Motor neuron (in vitro differentiated cells): ENCODE results near the gene TTYH2. TPM values are rescaled to one million over a fixed set of nuclear protein-coding genes. Genes with fewer than 3 reads are reported as not detected.
A peak's percentile ranks its signal among the peaks of the same experiment; 100 is the strongest.

ENCODE experiments used
- ATAC-seq, 8 experiments: fragments of 200-7000 bp; cut with Tn5 transposase; replicated peaks in 6 of 8; 2 replicates each; pipeline ENCODE4 v1.8.0; 2021; ENCODE audit warnings: mild to moderate bottlenecking in 8 of 8, moderate library complexity in 8 of 8
- H3K27ac ChIP-seq, 2 donors: fragments of 250-450 bp; sonication (Bioruptor Pico); 2 replicates each; pipeline ENCODE4 v1.9.0; 2021; ENCODE audit warnings: antibody characterized with exemption in 2 of 2, mild to moderate bottlenecking in 2 of 2, moderate library complexity in 1 of 2
- H3K4me1 ChIP-seq, 2 donors: fragments of 250-450 bp; sonication (Bioruptor Pico); replicated peaks in 1 of 2; 2 replicates each; pipeline ENCODE4 v1.6.1; 2021; ENCODE audit warnings: antibody characterized with exemption in 2 of 2, mild to moderate bottlenecking in 2 of 2, moderate library complexity in 1 of 2
- H3K4me3 ChIP-seq, 5 donors: fragments of 250-450 bp; sonication (Bioruptor Pico); 2 replicates each; pipeline ENCODE4 v1.9.0; 2021; ENCODE audit warnings: antibody characterized with exemption in 5 of 5, mild to moderate bottlenecking in 5 of 5, moderate library complexity in 4 of 5
- WGBS, 10 experiments: fragments of 450-650 bp; shearing (Covaris generic); methylation state at CpG; one replicate each; pipeline ENCODE4 v1.0.0; 2022; 5-methylcytosine and 5-hydroxymethylcytosine counted together
- in situ Hi-C, 9 experiments: fragments of 400-800 bp; cut with MboI; loops; one replicate each; pipeline ENCODE4 v1.15.0; 2021; ENCODE audit warnings: low sequenced_read_pairs in 9 of 9, low pct_unique_long_range_greater_than_20kb in 2 of 9; ENCODE audit not compliant: unreplicated experiment in 9 of 9
- total RNA-seq, 8 experiments: library from RNA; unstranded; fragments of 300-600 nt; gene quantifications; 2 replicates each; pipeline versions ENCODE4 v1.2.3 to v1.2.4, GENCODE V29; 2022

TTYH2 gene
- total RNA-seq, 8 experiments from 2014 or later: 6.0 to 20.6 (median 9.1) TPM

GRCh38 chr17:74197801-74198200, 15.6 kb upstream of the TTYH2 start:
- H3K27ac ChIP-seq: peak overlapping the region; percentile 10 to 12
- in situ Hi-C loops: loop anchor here in 6 of 9 experiments (25.0 kb wide), 3 partner anchors 536 to 760 kb away; no protein-coding TSS in a partner anchor
- 14 to 100% (median 90%) methylated on average over 1 to 2 of the region's 2 CpGs; no CpG with 5 or more reads in 5 of the 10 experiments for WGBS, 10 experiments
- no peak for ATAC-seq
- H3K4me1 ChIP-seq: peaks cover 46 to 53% of the 10 kb centered on the region in 2 donors
- H3K4me3 ChIP-seq: no peak overlapping the region

GRCh38 chr17:74198694-74199093, 14.7 kb upstream of the TTYH2 start:
- peaks cover 44 to 50% of the 10 kb centered on the region in 2 donors for H3K4me1 ChIP-seq
- 30 to 80% (median 60%) methylated on average over 1 to 6 of the region's 6 CpGs; no CpG with 5 or more reads in 3 of the 10 experiments for WGBS, 10 experiments
- in situ Hi-C loops: loop anchor here in 6 of 9 experiments (25.0 kb wide), 3 partner anchors 536 to 761 kb away; no protein-coding TSS in a partner anchor
- no peak overlapping the region for H3K27ac ChIP-seq
- no peak overlapping the region for H3K4me3 ChIP-seq
- no peak for ATAC-seq

GRCh38 chr17:74199306-74200092, 13.9 kb upstream of the TTYH2 start:
- no peak overlapping the region for H3K4me3 ChIP-seq
- in situ Hi-C loops: loop anchor here in 6 of 9 experiments (25.0 kb wide), 4 partner anchors 163 to 762 kb away; partner anchors contain the start of genes BTBD17 (in 2 of the 6) and GPR142 (in 2 of the 6)

GRCh38 chr17:74200112-74200511, 13.3 kb upstream of the TTYH2 start:
- in situ Hi-C loops: loop anchor here in 2 of 9 experiments (25.0 kb wide), 1 partner anchor 162 kb away; the partner anchor contains the start of genes BTBD17 (in 2 of the 2) and GPR142 (in 2 of the 2)
- no peak overlapping the region for H3K27ac ChIP-seq
- peaks cover 45 to 48% of the 10 kb centered on the region in 2 donors for H3K4me1 ChIP-seq
- no peak overlapping the region for H3K4me3 ChIP-seq
- no peak for ATAC-seq
- 20 to 93% (median 80%) methylated on average over 2 to 4 of the region's 10 CpGs; no CpG with 5 or more reads in 5 of the 10 experiments for WGBS, 10 experiments

More at GRCh38 chr17:74199306-74200092, 13.9 kb upstream of the TTYH2 start:
- peak; percentile 30 to 73 (median 40) for ATAC-seq
- Histone ChIP-seq H3K4me1 (peaks cover 41 to 46% of the 10 kb centered on the region in 2 donors), H3K27ac (no peak overlapping the region)
- 0 to 91% (median 52%) methylated on average over 1 to 10 of the region's 35 CpGs for WGBS, 10 experiments

GRCh38 chr17:74201250-74201649, 12.1 kb upstream of the TTYH2 start:
- peak in 3 of 8 experiments; percentile 10 to 22 (median 19) for ATAC-seq
- Histone ChIP-seq H3K4me3 (no peak overlapping the region), H3K27ac (no peak overlapping the region), H3K4me1 (peaks cover 36 to 47% of the 10 kb centered on the region in 2 donors)
- WGBS, 10 experiments: 0 to 92% (median 37%) methylated on average over 1 to 4 of the region's 8 CpGs; no CpG with 5 or more reads in 4 of the 10 experiments
- in situ Hi-C loops: loop anchor here in 2 of 9 experiments (25.0 kb wide), 1 partner anchor 161 kb away; the partner anchor contains the start of genes BTBD17 (in 2 of the 2) and GPR142 (in 2 of the 2)

- Histone ChIP-seq H3K4me3 (no peak overlapping the region), H3K27ac (no peak overlapping the region), H3K4me1 (peaks cover 30 to 40% of the 10 kb centered on the region in 2 donors)
- in situ Hi-C loops: loop anchor here in 2 of 9 experiments (25.0 kb wide), 1 partner anchor 160 kb away; the partner anchor contains the start of genes BTBD17 (in 2 of the 2) and GPR142 (in 2 of the 2)
- WGBS, 10 experiments: 33 to 100% (median 62%) methylated on average over 2 to 7 of the region's 10 CpGs; no CpG with 5 or more reads in 2 of the 10 experiments
- no peak for ATAC-seq
Measured at GRCh38 chr17:74201948-74202347, 11.4 kb upstream of the TTYH2 start.

- WGBS, 10 experiments: 60 to 85% (median 71%) methylated on average over 4 to 12 of the region's 15 CpGs; no CpG with 5 or more reads in 6 of the 10 experiments
- H3K27ac ChIP-seq: no peak overlapping the region
- peak overlapping the region in 1 of 5 donors; percentile 82 for H3K4me3 ChIP-seq
- H3K4me1 ChIP-seq: peaks cover 22 to 31% of the 10 kb centered on the region in 2 donors
- ATAC-seq: peak in 1 of 8 experiments; percentile 0
- in situ Hi-C loops: loop anchor here in 2 of 9 experiments (25.0 kb wide), 1 partner anchor 159 kb away; the partner anchor contains the start of genes BTBD17 (in 2 of the 2) and GPR142 (in 2 of the 2)
Measured at GRCh38 chr17:74202938-74203337, 10.4 kb upstream of the TTYH2 start.

- Histone ChIP-seq H3K4me3 (peak within 1 kb of the TSS; percentile 68 to 95 (median 79)), H3K4me1 (peaks cover 21 to 31% of the 10 kb centered on the region in 2 donors), H3K27ac (peak within 1 kb of the TSS; percentile 63 to 83)
- ATAC-seq: peak; percentile 70 to 84 (median 80)
- in situ Hi-C loops: loop anchor here in 2 of 9 experiments (25.0 kb wide), 1 partner anchor 159 kb away; the partner anchor contains the start of genes BTBD17 (in 2 of the 2) and GPR142 (in 2 of the 2)
- 0% methylated on average over 3 to 6 of the region's 53 CpGs; no CpG with 5 or more reads in 7 of the 10 experiments for WGBS, 10 experiments
Measured at GRCh38 chr17:74203439-74204240, 9.7 kb upstream of the TTYH2 start, which contains the start of gene RPL38. Gene RPL38 (plus strand): TSS chr17:74203678. CDS start chr17:74203956, 278 bp downstream.

GRCh38 chr17:74204474-74204873, 8.9 kb upstream of the TTYH2 start:
- no peak for ATAC-seq
- in situ Hi-C loops: loop anchor here in 2 of 9 experiments (25.0 kb wide), 1 partner anchor 158 kb away; the partner anchor contains the start of genes BTBD17 (in 2 of the 2) and GPR142 (in 2 of the 2)
- H3K4me3 ChIP-seq: peak overlapping the region; percentile 68 to 95 (median 79)
- peak overlapping the region in 1 of 2 donors; percentile 83 for H3K27ac ChIP-seq
- 0 to 72% (median 20%) methylated on average over 1 to 10 of the region's 14 CpGs; no CpG with 5 or more reads in 2 of the 10 experiments for WGBS, 10 experiments
- peaks cover 18 to 29% of the 10 kb centered on the region in 2 donors for H3K4me1 ChIP-seq

GRCh38 chr17:74205274-74205673, 8.1 kb upstream of the TTYH2 start:
- peak overlapping the region in 2 of 5 donors; percentile 68 to 82 for H3K4me3 ChIP-seq
- no peak for ATAC-seq
- peaks cover 18 to 32% of the 10 kb centered on the region in 2 donors for H3K4me1 ChIP-seq
- in situ Hi-C loops: loop anchor here in 2 of 9 experiments (25.0 kb wide), 1 partner anchor 157 kb away; the partner anchor contains the start of genes BTBD17 (in 2 of the 2) and GPR142 (in 2 of the 2)
- no peak overlapping the region for H3K27ac ChIP-seq
- 90% methylated on average over 2 of the region's 3 CpGs; no CpG with 5 or more reads in 9 of the 10 experiments for WGBS, 10 experiments

GRCh38 chr17:74206332-74206818, 7.0 kb upstream of the TTYH2 start:
- Histone ChIP-seq H3K4me1 (peaks cover 29 to 37% of the 10 kb centered on the region in 2 donors), H3K27ac (no peak overlapping the region), H3K4me3 (no peak overlapping the region)
- 41 to 100% (median 86%) methylated on average over 1 to 5 of the region's 5 CpGs; no CpG with 5 or more reads in 1 of the 10 experiments for WGBS, 10 experiments
- in situ Hi-C loops: loop anchor here in 2 of 9 experiments (25.0 kb wide), 1 partner anchor 156 kb away; the partner anchor contains the start of genes BTBD17 (in 2 of the 2) and GPR142 (in 2 of the 2)
- no peak for ATAC-seq
